IMR-90 (cell line): ENCODE measurements around the gene PLA2G15. TPM values are rescaled to one million over a fixed set of nuclear protein-coding genes. Genes with fewer than 3 reads are reported as not detected.

ENCODE experiments used
- ATAC-seq: fragments of 200-7000 bp; cut with Tn5 transposase; 2 replicates; pipeline ENCODE4 v1.9.1; 2020; ENCODE audit warnings: low read depth, mild to moderate bottlenecking, moderate library complexity
- BruUV-seq: library from RNA; stranded (reverse); fragments of 400-500 nt; replicated peaks from 2 replicates; lab custom pipeline; 2021; lab: Mats Ljungman, UMichigan
- CTCF ChIA-PET: fragments of 300-600 bp; formaldehyde crosslinking; extraction: SDS; loops from one replicate; lab custom pipeline; 2021; ENCODE audit warnings: antibody characterized with exemption; lab: Yijun Ruan, JAX
- POLR2A ChIA-PET: fragments of 300-600 bp; sonication (Branson Sonifier 250); formaldehyde crosslinking; loops from one replicate; lab custom pipeline; 2022; ENCODE audit warnings: antibody characterized with exemption; ENCODE audit not compliant: unreplicated experiment; lab: Charles Lee
- DNase-seq: peaks from one replicate; pipeline ENCODE4 v3.0.0; 2013
- H2AFZ ChIP-seq: replicated peaks from 2 replicates; pipeline ENCODE3; 2013; ENCODE audit warnings: low read length, mild to moderate bottlenecking; ENCODE audit not compliant: poor library complexity
- H2AK5ac ChIP-seq: 2 replicates; pipeline ENCODE4 v1.6.1; 2013; ENCODE audit warnings: low read depth, low read length, inconsistent platforms
- H2AK9ac ChIP-seq: replicated peaks from 2 replicates; pipeline ENCODE3; 2013; ENCODE audit warnings: mild to moderate bottlenecking, low read depth, low read length, moderate library complexity; ENCODE audit not compliant: poor library complexity
- H2BK120ac ChIP-seq: 2 replicates; pipeline ENCODE4 v1.6.1; 2013; ENCODE audit warnings: low read depth, low read length, inconsistent platforms
- H2BK15ac ChIP-seq: 3 replicates; pipeline ENCODE4 v1.6.1; 2013; ENCODE audit warnings: low read depth, low read length, inconsistent platforms
- H2BK20ac ChIP-seq: 2 replicates; pipeline ENCODE4 v1.6.1; 2013; ENCODE audit warnings: low read depth, mild to moderate bottlenecking, inconsistent platforms, low read length, moderate library complexity
- H2BK5ac ChIP-seq: 2 replicates; pipeline ENCODE4 v1.6.1; 2013; ENCODE audit warnings: mild to moderate bottlenecking, low read depth, low read length, inconsistent platforms; ENCODE audit not compliant: poor library complexity, severe bottlenecking
- H3K14ac ChIP-seq: replicated peaks from 2 replicates; pipeline ENCODE4 v1.6.1; 2013; ENCODE audit warnings: low read depth, low read length, inconsistent platforms
- H3K18ac ChIP-seq: 2 replicates; pipeline ENCODE4 v1.6.1; 2013; ENCODE audit warnings: low read depth, low read length, control low read depth
- H3K23ac ChIP-seq: 2 replicates; pipeline ENCODE4 v1.6.1; 2013; ENCODE audit warnings: low read depth, low read length, inconsistent platforms
- H3K27ac ChIP-seq: 2 replicates; pipeline ENCODE4 v1.5.1; 2013; ENCODE audit warnings: mild to moderate bottlenecking, control low read depth, low read length; ENCODE audit not compliant: insufficient read depth
- H3K27me3 ChIP-seq: 2 replicates; pipeline ENCODE4 v1.6.1; 2013; ENCODE audit warnings: low read length; ENCODE audit not compliant: control insufficient read depth, insufficient read depth
- H3K36me3 ChIP-seq: 2 replicates; pipeline ENCODE4 v1.6.1; 2013; ENCODE audit warnings: low read length, mixed read lengths; ENCODE audit not compliant: control insufficient read depth, insufficient read depth
- H3K4ac ChIP-seq: 2 replicates; pipeline ENCODE4 v1.6.1; 2013; ENCODE audit warnings: low read depth, low read length, inconsistent platforms
- H3K4me1 ChIP-seq: 2 replicates; pipeline ENCODE4 v1.6.1; 2013; ENCODE audit warnings: low read length, mixed read lengths; ENCODE audit not compliant: control insufficient read depth, insufficient read depth
- H3K4me2 ChIP-seq: 2 replicates; pipeline ENCODE4 v1.6.1; 2013; ENCODE audit warnings: low read depth, mild to moderate bottlenecking, control low read depth, low read length, moderate library complexity
- H3K4me3 ChIP-seq: 2 replicates; pipeline ENCODE4 v1.5.1; 2013; ENCODE audit warnings: low read depth, mild to moderate bottlenecking, control low read depth, low read length, moderate library complexity; ENCODE audit not compliant: insufficient read depth
- H3K56ac ChIP-seq: 2 replicates; pipeline ENCODE4 v1.6.1; 2013; ENCODE audit warnings: low read length, inconsistent platforms; ENCODE audit not compliant: insufficient read depth; ENCODE audit errors: extremely low read depth
- H3K79me1 ChIP-seq, 2 experiments: 2 replicates each; pipeline ENCODE4 v1.6.1; 2013; ENCODE audit warnings: low read length in 2 of 2, inconsistent platforms in 1 of 2, low read depth in 1 of 2
- H3K9ac ChIP-seq: 2 replicates; pipeline ENCODE4 v1.6.1; 2013; ENCODE audit warnings: low read depth, low read length, control low read depth
- H3K9me1 ChIP-seq: 2 replicates; pipeline ENCODE4 v1.6.1; 2013; ENCODE audit warnings: low read length, inconsistent platforms; ENCODE audit not compliant: insufficient read depth
- H3K9me3 ChIP-seq: 2 replicates; pipeline ENCODE4 v1.6.1; 2013; ENCODE audit warnings: low read length; ENCODE audit not compliant: control insufficient read depth, insufficient read depth
- H4K20me1 ChIP-seq: 2 replicates; pipeline ENCODE4 v1.6.1; 2013; ENCODE audit warnings: low read length, inconsistent platforms; ENCODE audit not compliant: insufficient read depth
- H4K5ac ChIP-seq: 2 replicates; pipeline ENCODE4 v1.6.1; 2013; ENCODE audit warnings: mild to moderate bottlenecking, low read depth, low read length, control low read depth
- H4K8ac ChIP-seq, 2 experiments: 2 replicates each; pipeline ENCODE4 v1.6.1; 2013; ENCODE audit warnings: low read depth in 2 of 2, low read length in 2 of 2, control low read depth in 1 of 2, inconsistent platforms in 1 of 2
- H4K91ac ChIP-seq: 2 replicates; pipeline ENCODE4 v1.6.1; 2013; ENCODE audit warnings: low read depth, low read length, inconsistent platforms; ENCODE audit not compliant: insufficient read depth
- BHLHE40 ChIP-seq: fragments of 150-350 bp; IDR thresholded peaks from 2 replicates; pipeline ENCODE4 v1.6.1; 2016; ENCODE audit warnings: mild to moderate bottlenecking, low read depth, low read length
- CHD1 ChIP-seq: IDR thresholded peaks from 2 replicates; pipeline ENCODE4 v1.6.1; 2012; ENCODE audit warnings: low read depth, low read length, improper control_type of control experiment
- ELK1 ChIP-seq: fragments of 150-350 bp; IDR thresholded peaks from 2 replicates; pipeline ENCODE4 v1.6.1; 2016; ENCODE audit warnings: low read depth, mild to moderate bottlenecking, low read length, moderate library complexity, borderline replicate concordance
- FOS ChIP-seq: fragments of 150-350 bp; IDR thresholded peaks from 2 replicates; pipeline ENCODE4 v1.6.1; 2016; ENCODE audit warnings: low read depth, low read length
- MAFK ChIP-seq: IDR thresholded peaks from 2 replicates; pipeline ENCODE4 v1.6.1; 2012; ENCODE audit warnings: low read depth, low read length, improper control_type of control experiment
- SMC3 ChIP-seq: fragments of 150-350 bp; IDR thresholded peaks from 2 replicates; pipeline ENCODE4 v1.6.1; 2016; ENCODE audit warnings: low read depth, mild to moderate bottlenecking, antibody characterized with exemption, low read length, moderate library complexity
- WGBS, 2 experiments: methylation state at CpG; one replicate each; pipeline versions ENCODE4 v1.1.5 to v1.1.7; 2013; ENCODE audit warnings: missing lambda C conversion rate in 2 of 2; ENCODE audit not compliant: insufficient read length in 1 of 2; ENCODE audit errors: extremely low coverage in 2 of 2; 5-methylcytosine and 5-hydroxymethylcytosine counted together
- dilution Hi-C: fragments of 300-500 bp; cut with HindIII; formaldehyde crosslinking; loops from one replicate; pipeline ENCODE4 v1.14.3; 2018; ENCODE audit warnings: low sequenced_read_pairs; ENCODE audit not compliant: unreplicated experiment
- in situ Hi-C: fragments of 300-500 bp; cut with MboI; formaldehyde crosslinking; loops from 3 replicates; pipeline ENCODE4 v1.14.3; 2019; ENCODE audit warnings: low sequenced_read_pairs, inconsistent platforms, mixed read lengths
- intact Hi-C: fragments of 100-400 bp; cut with micrococcal nuclease; formaldehyde crosslinking; loops from 2 replicates; pipeline ENCODE4 v1.10.0; 2022
- polyA plus RNA-seq, 3 experiments: library from polyadenylated mRNA; depleted of rRNA; stranded (reverse); fragments of >200 nt; gene quantifications; 2 replicates each; pipeline ENCODE4 v1.2.3, GENCODE V29; 2012; ENCODE audit warnings: low replicate concordance in 1 of 3
- total RNA-seq: library from RNA; depleted of rRNA; stranded (reverse); fragments of >200 nt; gene quantifications from 2 replicates; pipeline ENCODE4 v1.2.3, GENCODE V29; 2012

PLA2G15 gene
- total and polyA plus RNA-seq, 2 of the 4 experiments (the other 2 are of a cell fraction) = 19.5 to 31.7 TPM

- Histone ChIP-seq H2AK9ac (no peak overlapping the region), H4K91ac (no peak overlapping the region), H3K9me3 (no peaks in the 10 kb centered on the region), H2AK5ac (no peak overlapping the region), H4K20me1 (peaks cover 14% of the 10 kb centered on the region), H3K9me1 (0 out of 2 replicates have a peak, but pooled peaks cover 3% of the 10 kb centered on the region), H3K56ac (no peak overlapping the region), H4K5ac (no peak overlapping the region), H3K4me2 (no peak overlapping the region), H3K14ac (0 out of 2 replicates have a peak overlapping the region, but pooled peaks have one; percentile 41), H3K18ac (no peak overlapping the region), H2BK15ac (no peak overlapping the region), H3K27ac (no peak overlapping the region), H2AFZ (no peak overlapping the region), H2BK5ac (no peak overlapping the region), H3K79me1 (peaks cover 0 to 6% of the 10 kb centered on the region in 2 experiments; a peak in 2 of 4 replicates), H3K4ac (no peak overlapping the region), H2BK120ac (no peak overlapping the region), H4K8ac (no peak overlapping the region), H3K4me1 (peaks cover 6% of the 10 kb centered on the region), H3K36me3 (no peaks in the 10 kb centered on the region), H3K27me3 (no peaks in the 10 kb centered on the region), H2BK20ac (no peak overlapping the region), H3K9ac (no peak overlapping the region), H3K4me3 (no peak overlapping the region), H3K23ac (peak overlapping the region; percentile 60; the same call in 1 of the 2 replicates)
- peak; percentile 55 for ATAC-seq
- DNase-seq = peak; percentile 71
- BruUV-seq = no TSS peak
- intact Hi-C loops (loop anchor here (5.0 kb wide), 1 partner anchor 43 kb away; no protein-coding TSS in a partner anchor), dilution Hi-C loops (no loop called here), in situ Hi-C loops (no loop called here)
- TF ChIP-seq MAFK (no peak), SMC3 (no peak), CHD1 (no peak), ELK1 (no peak), BHLHE40 (no peak), FOS (peak; percentile 59; the same call in 1 of the 2 replicates)
- WGBS, 2 experiments = no CpG with 5 or more reads among the region's 3 CpGs
- ChIA-PET POLR2A (no interaction called here), CTCF (interaction anchor here (0.9 kb wide), 1 partner anchor 107 kb away, joined by 3 read pairs; no protein-coding TSS in a partner anchor)
These were observed 44.9 kb upstream of the PLA2G15 start for GRCh38 chr16:68200088-68200783.
